GM19328 (cell line): ENCODE results near the gene GAR1.
"Not testable (repeated sequence)": the region's sequence is repeated elsewhere in the genome, so short reads cannot be mapped to it uniquely, and the experiment has no call there.

ENCODE experiments used
- ATAC-seq: cut with Tn5 transposase; IDR thresholded peaks from one replicate; pipeline ENCODE4 v1.9.1; 2021; ENCODE audit warnings: mild to moderate bottlenecking, moderate library complexity; ENCODE audit not compliant: unreplicated experiment

Gene GAR1

GRCh38 chr4:109836985-109837384 is 21.4 kb downstream of the GAR1 start:
- ATAC-seq, result no peak

GRCh38 chr4:109846395-109847098 is 31.0 kb downstream of the GAR1 start:
- no peak for ATAC-seq

GRCh38 chr4:109847896-109848442 is 32.4 kb downstream of the GAR1 start, which contains the start of gene LRIT3:
TSS of gene LRIT3 (plus strand) at chr4:109848107. CDS start at chr4:109848202, 95 bp downstream.
- ATAC-seq, result no peak

GRCh38 chr4:109848501-109848900 is 32.9 kb downstream of the GAR1 start:
- ATAC-seq, result no peak

- ATAC-seq, result no peak
These were observed 35.0 kb downstream of the GAR1 start for GRCh38 chr4:109850601-109851000.

- ATAC-seq, result not testable (repeated sequence)
These were observed 44.1 kb downstream of the GAR1 start for GRCh38 chr4:109859426-109860300.

GRCh38 chr4:109861271-109861670 is 45.7 kb downstream of the GAR1 start:
- ATAC-seq, result no peak

GRCh38 chr4:109861916-109862511 is 46.5 kb downstream of the GAR1 start:
- ATAC-seq, result no peak

- no peak for ATAC-seq
These were observed 48.6 kb downstream of the GAR1 start for GRCh38 chr4:109864134-109864533.

GRCh38 chr4:109870061-109870460 is 54.5 kb downstream of the GAR1 start:
- ATAC-seq, result no peak

- ATAC-seq, result no peak
These were observed 56.5 kb downstream of the GAR1 start for GRCh38 chr4:109872065-109872464.

GRCh38 chr4:109872950-109873656 is 57.5 kb downstream of the GAR1 start:
- ATAC-seq, result no peak

- no peak for ATAC-seq
These were observed 58.4 kb downstream of the GAR1 start for GRCh38 chr4:109873791-109874514.
